Esophagus (tissue), 2 donors: ENCODE results near the gene SLC25A33. TPM values are rescaled to one million over a fixed set of nuclear protein-coding genes. Genes with fewer than 3 reads are reported as not detected.

Source experiments
- H3K27ac ChIP-seq, 2 donors: one replicate each; pipeline ENCODE4 v1.5.1; 2013; ENCODE audit warnings: low read depth in 2 of 2, mild to moderate bottlenecking in 2 of 2, inconsistent platforms in 1 of 2, low read length in 1 of 2, moderate library complexity in 1 of 2
- H3K27me3 ChIP-seq, 2 donors: one replicate each; pipeline ENCODE4 v1.6.1; 2013; ENCODE audit warnings: low read length in 2 of 2, control low read depth in 1 of 2, mild to moderate bottlenecking in 1 of 2; ENCODE audit not compliant: insufficient read depth in 2 of 2, control insufficient read depth in 1 of 2
- H3K36me3 ChIP-seq, 2 donors: one replicate each; pipeline ENCODE4 v1.6.1; 2013; ENCODE audit warnings: low read length in 1 of 2; ENCODE audit not compliant: control insufficient read depth in 2 of 2, insufficient read depth in 2 of 2
- H3K4me1 ChIP-seq, 2 donors: one replicate each; pipeline ENCODE4 v1.6.1; 2013; ENCODE audit warnings: low read length in 1 of 2; ENCODE audit not compliant: control insufficient read depth in 2 of 2, insufficient read depth in 2 of 2
- H3K4me3 ChIP-seq, 2 donors: one replicate each; pipeline ENCODE4 v1.5.1; 2013; ENCODE audit warnings: low read length in 2 of 2, mild to moderate bottlenecking in 2 of 2, low read depth in 1 of 2, moderate library complexity in 1 of 2
- H3K9me3 ChIP-seq, 2 donors: one replicate each; pipeline ENCODE4 v1.6.1; 2013; ENCODE audit warnings: mild to moderate bottlenecking in 2 of 2, low read depth in 1 of 2, low read length in 1 of 2, moderate library complexity in 1 of 2; ENCODE audit not compliant: control insufficient read depth in 2 of 2, insufficient read depth in 1 of 2
- WGBS, 2 donors: extraction: QIAGEN DNeasy Blood & Tissue Kit; methylation state at CpG; one replicate each; pipeline ENCODE4 v1.1.7; 2013; 5-methylcytosine and 5-hydroxymethylcytosine counted together
- polyA plus RNA-seq, 2 donors: library from polyadenylated mRNA; stranded (reverse); fragments of 200-250 nt; gene quantifications; one replicate each; pipeline ENCODE4 v1.2.3, GENCODE V29; 2013
- donor health status: healthy with polysubstance abuse.
- donor health status: Bipolar disorder and iron deficiency.

Gene SLC25A33
- polyA plus RNA-seq, 2 donors, result 1.9 to 2.6 TPM

- no peaks in the 10 kb centered on the region for H3K9me3 ChIP-seq
- H3K4me1 ChIP-seq, result peaks cover 9 to 29% of the 10 kb centered on the region in 2 donors
- WGBS, 2 donors, result 80 to 81% methylated on average over 22 of the region's 22 CpGs
- peaks cover 0 to 2% of the 10 kb centered on the region in 2 donors for H3K36me3 ChIP-seq
- no peaks in the 10 kb centered on the region for H3K27me3 ChIP-seq
- H3K27ac ChIP-seq, result no peak overlapping the region
- no peak overlapping the region for H3K4me3 ChIP-seq
Observed at GRCh38 chr1:9591669-9592509, 52.6 kb downstream of the SLC25A33 start.

- Histone ChIP-seq H3K36me3 (peaks cover 0 to 9% of the 10 kb centered on the region in 2 donors), H3K4me1 (peaks cover 9 to 29% of the 10 kb centered on the region in 2 donors), H3K4me3 (no peak overlapping the region), H3K9me3 (no peaks in the 10 kb centered on the region), H3K27ac (no peak overlapping the region), H3K27me3 (no peaks in the 10 kb centered on the region)
- 77 to 80% methylated on average over 16 of the region's 16 CpGs for WGBS, 2 donors
Observed at GRCh38 chr1:9592510-9593075, 53.3 kb downstream of the SLC25A33 start.

- Histone ChIP-seq H3K9me3 (no peaks in the 10 kb centered on the region), H3K36me3 (peaks cover 0 to 14% of the 10 kb centered on the region in 2 donors), H3K27ac (no peak overlapping the region), H3K27me3 (no peaks in the 10 kb centered on the region), H3K4me3 (no peak overlapping the region), H3K4me1 (peaks cover 9 to 29% of the 10 kb centered on the region in 2 donors)
- 65 to 79% methylated on average over 9 of the region's 9 CpGs for WGBS, 2 donors
Observed at GRCh38 chr1:9593147-9593491, 53.9 kb downstream of the SLC25A33 start.

- Histone ChIP-seq H3K36me3 (peaks cover 0 to 18% of the 10 kb centered on the region in 2 donors), H3K4me3 (no peak overlapping the region)
- 50 to 54% methylated on average over 25 of the region's 25 CpGs for WGBS, 2 donors
Observed at GRCh38 chr1:9593492-9594465, 54.5 kb downstream of the SLC25A33 start.

GRCh38 chr1:9594471-9595155 is 55.3 kb downstream of the SLC25A33 start:
- H3K27me3 ChIP-seq, result no peaks in the 10 kb centered on the region
- peaks cover 0 to 18% of the 10 kb centered on the region in 2 donors for H3K36me3 ChIP-seq
- no peak overlapping the region for H3K4me3 ChIP-seq
- H3K9me3 ChIP-seq, result no peaks in the 10 kb centered on the region
- 87 to 88% methylated on average over 20 of the region's 20 CpGs for WGBS, 2 donors
- peaks cover 9 to 27% of the 10 kb centered on the region in 2 donors for H3K4me1 ChIP-seq
- no peak overlapping the region for H3K27ac ChIP-seq

More at GRCh38 chr1:9593492-9594465, 54.5 kb downstream of the SLC25A33 start:
- Histone ChIP-seq H3K4me1 (peaks cover 9 to 29% of the 10 kb centered on the region in 2 donors), H3K9me3 (no peaks in the 10 kb centered on the region), H3K27me3 (no peaks in the 10 kb centered on the region), H3K27ac (no peak overlapping the region)

GRCh38 chr1:9595156-9595967 is 56.1 kb downstream of the SLC25A33 start:
- Histone ChIP-seq H3K27ac (no peak overlapping the region), H3K27me3 (no peaks in the 10 kb centered on the region), H3K36me3 (peaks cover 0 to 21% of the 10 kb centered on the region in 2 donors), H3K4me1 (peaks cover 9 to 24% of the 10 kb centered on the region in 2 donors), H3K9me3 (no peaks in the 10 kb centered on the region), H3K4me3 (no peak overlapping the region)
- WGBS, 2 donors, result 84 to 88% methylated on average over 17 of the region's 17 CpGs

GRCh38 chr1:9595968-9596340 is 56.7 kb downstream of the SLC25A33 start:
- Histone ChIP-seq H3K9me3 (no peaks in the 10 kb centered on the region), H3K27me3 (no peaks in the 10 kb centered on the region), H3K27ac (no peak overlapping the region), H3K4me1 (peaks cover 9 to 18% of the 10 kb centered on the region in 2 donors), H3K4me3 (no peak overlapping the region), H3K36me3 (peaks cover 0 to 24% of the 10 kb centered on the region in 2 donors)
- WGBS, 2 donors, result 91 to 92% methylated on average over 12 of the region's 12 CpGs

- no peaks in the 10 kb centered on the region for H3K9me3 ChIP-seq
- no peaks in the 10 kb centered on the region for H3K27me3 ChIP-seq
- WGBS, 2 donors, result 82 to 84% methylated on average over 26 to 27 of the region's 27 CpGs
- H3K4me1 ChIP-seq, result peaks cover 9 to 15% of the 10 kb centered on the region in 2 donors
- no peak overlapping the region for H3K4me3 ChIP-seq
- H3K36me3 ChIP-seq, result peaks cover 0 to 30% of the 10 kb centered on the region in 2 donors
- H3K27ac ChIP-seq, result no peak overlapping the region
Observed at GRCh38 chr1:9596415-9597123, 57.3 kb downstream of the SLC25A33 start.
